Right atrium auricular region (tissue), 2 donors: ENCODE results near the gene ETV2. TPM values are rescaled to one million over a fixed set of nuclear protein-coding genes. Genes with fewer than 3 reads are reported as not detected.
A peak's percentile ranks its signal among the peaks of the same experiment; 100 is the strongest.

ENCODE experiments used
- DNase-seq: peaks from one replicate; pipeline ENCODE4 v3.0.0-alpha.2; 2019; ENCODE audit warnings: low spot score
- H3K27ac ChIP-seq, 2 donors: fragments of 200-600 bp; sonication (generic); 1 replicate in 1 of 2; 2 replicates in 1 of 2; pipeline ENCODE4 v1.5.1; 2016 to 2019
- H3K27me3 ChIP-seq, 2 donors: fragments of 200-600 bp; sonication (generic); one replicate each; pipeline versions ENCODE4 v1.5.1 to v1.6.0; 2017 to 2019
- H3K36me3 ChIP-seq: fragments of 200-600 bp; sonication (generic); one replicate; pipeline ENCODE4 v1.5.1; 2016
- H3K4me1 ChIP-seq, 2 donors: fragments of 200-600 bp; sonication (generic); one replicate each; pipeline versions ENCODE4 v1.5.1 to v1.6.0; 2017 to 2019
- H3K4me3 ChIP-seq, 2 donors: fragments of 200-600 bp; sonication (generic); 1 replicate in 1 of 2; 2 replicates in 1 of 2; pipeline ENCODE4 v1.5.1; 2017 to 2019; ENCODE audit warnings: mild to moderate bottlenecking in 1 of 2, moderate library complexity in 1 of 2
- H3K9me3 ChIP-seq, 2 donors: fragments of 200-600 bp; sonication (generic); one replicate each; pipeline ENCODE4 v1.5.1; 2019
- CTCF ChIP-seq, 2 donors: fragments of 200-600 bp; sonication (generic); IDR thresholded peaks; one replicate each; pipeline ENCODE4 v1.5.1; 2019; ENCODE audit warnings: antibody characterized with exemption in 2 of 2
- total RNA-seq, 2 donors: library from RNA; depleted of rRNA; stranded (reverse); fragments of >200 nt; gene quantifications; one replicate each; pipeline ENCODE4 v1.1.0, GENCODE V29; 2016

The ETV2 gene
- total RNA-seq, 2 donors from 2014 or later: 1.2 TPM; not detected in 1

- peaks cover 0 to 12% of the 10 kb centered on the region in 2 donors for H3K9me3 ChIP-seq
- no peak overlapping the region for H3K27ac ChIP-seq
- peaks cover 0 to 6% of the 10 kb centered on the region in 2 donors for H3K4me1 ChIP-seq
- TF ChIP-seq CTCF (IDR thresholded peaks at IDR 0.05): no peak
- H3K27me3 ChIP-seq: no peaks in the 10 kb centered on the region
- H3K36me3 ChIP-seq: no peaks in the 10 kb centered on the region
- no peak overlapping the region for H3K4me3 ChIP-seq
- no peak for DNase-seq
Observed at GRCh38 chr19:35607661-35608060, 33.9 kb upstream of the ETV2 start.

GRCh38 chr19:35608251-35608650, 33.3 kb upstream of the ETV2 start:
- H3K36me3 ChIP-seq: no peaks in the 10 kb centered on the region
- H3K9me3 ChIP-seq: peaks cover 0 to 12% of the 10 kb centered on the region in 2 donors
- no peak overlapping the region for H3K27ac ChIP-seq
- TF ChIP-seq CTCF (IDR thresholded peaks at IDR 0.05): no peak
- H3K4me3 ChIP-seq: no peak overlapping the region
- peaks cover 0 to 12% of the 10 kb centered on the region in 2 donors for H3K4me1 ChIP-seq
- no peak for DNase-seq
- H3K27me3 ChIP-seq: no peaks in the 10 kb centered on the region

- Histone ChIP-seq H3K27me3 (no peaks in the 10 kb centered on the region), H3K4me3 (no peak overlapping the region), H3K4me1 (peaks cover 0 to 12% of the 10 kb centered on the region in 2 donors), H3K9me3 (peaks cover 0 to 12% of the 10 kb centered on the region in 2 donors), H3K27ac (no peak overlapping the region), H3K36me3 (no peaks in the 10 kb centered on the region)
- TF ChIP-seq CTCF (IDR thresholded peaks at IDR 0.05): no peak
- no peak for DNase-seq
Observed at GRCh38 chr19:35609851-35610353, 31.6 kb upstream of the ETV2 start.

- H3K9me3 ChIP-seq: peaks cover 0 to 9% of the 10 kb centered on the region in 2 donors
- no peaks in the 10 kb centered on the region for H3K36me3 ChIP-seq
- peak overlapping the region; percentile 64 to 69 for H3K4me3 ChIP-seq
- TF ChIP-seq CTCF (IDR thresholded peaks at IDR 0.05): no peak
- DNase-seq: no peak
- H3K4me1 ChIP-seq: peaks cover 0 to 12% of the 10 kb centered on the region in 2 donors
- no peaks in the 10 kb centered on the region for H3K27me3 ChIP-seq
- H3K27ac ChIP-seq: no peak overlapping the region
Observed at GRCh38 chr19:35612224-35612558, 29.4 kb upstream of the ETV2 start.

GRCh38 chr19:35612559-35613321, 28.8 kb upstream of the ETV2 start, which contains the start of gene HAUS5:
TSS of gene HAUS5 (plus strand) at chr19:35612735. CDS start at chr19:35612795, 60 bp downstream.
- Histone ChIP-seq H3K4me1 (peaks cover 0 to 12% of the 10 kb centered on the region in 2 donors), H3K36me3 (no peaks in the 10 kb centered on the region), H3K27ac (peak within 1 kb of the TSS; percentile 50 to 55), H3K27me3 (no peaks in the 10 kb centered on the region), H3K9me3 (peaks cover 0 to 3% of the 10 kb centered on the region in 2 donors), H3K4me3 (peak within 1 kb of the TSS; percentile 64 to 69)
- TF ChIP-seq CTCF (IDR thresholded peaks at IDR 0.05): peak in 1 of 2 donors; percentile 30
- peak; percentile 97 for DNase-seq
